OCI-LY3 (cell line): ENCODE measurements around the gene OSCAR.

Experiments used
- H2AFZ ChIP-seq: fragments of 200-600, 300-600 bp; shearing (Covaris generic); 2 replicates; pipeline ENCODE4 v1.6.0; 2014; ENCODE audit warnings: antibody characterized with exemption, low read depth, low read length
- H3K27ac ChIP-seq: fragments of 200-600, 300-600 bp; sonication (generic); 2 replicates; pipeline ENCODE4 v1.5.1; 2014; ENCODE audit warnings: mild to moderate bottlenecking, low read length, moderate library complexity, mixed read lengths
- H3K27me3 ChIP-seq: fragments of 200-600, 300-600 bp; sonication (generic); 2 replicates; pipeline ENCODE4 v1.6.1; 2014; ENCODE audit warnings: low read depth, low read length, mixed read lengths
- H3K36me3 ChIP-seq: fragments of 200-600, 300-600 bp; sonication (generic); replicated peaks from 2 replicates; pipeline ENCODE3; 2014; ENCODE audit warnings: low read depth, low read length, mixed read lengths
- H3K4me1 ChIP-seq: fragments of 300-600, 200-600 bp; sonication (generic); 2 replicates; pipeline ENCODE4 v1.6.1; 2014; ENCODE audit warnings: low read length, mixed read lengths
- H3K4me2 ChIP-seq: fragments of 200-600, 300-600 bp; sonication (generic); 2 replicates; pipeline ENCODE4 v1.6.1; 2014; ENCODE audit warnings: low read length, mixed read lengths
- H3K4me3 ChIP-seq: fragments of 300-600, 200-600 bp; sonication (generic); 2 replicates; pipeline ENCODE4 v1.5.1; 2014; ENCODE audit warnings: antibody characterized with exemption, mild to moderate bottlenecking, low read length, moderate library complexity
- H3K79me2 ChIP-seq: fragments of 300-600, 200-600 bp; shearing (Covaris generic); 2 replicates; pipeline ENCODE4 v1.6.1; 2014; ENCODE audit warnings: mild to moderate bottlenecking, low read length, mixed read lengths
- H3K9ac ChIP-seq: fragments of 300-600, 200-600 bp; shearing (Covaris generic); 2 replicates; pipeline ENCODE4 v1.6.0; 2014; ENCODE audit warnings: mild to moderate bottlenecking, low read length, moderate library complexity
- H3K9me3 ChIP-seq: fragments of 200-600, 300-600 bp; shearing (Covaris generic); 2 replicates; pipeline ENCODE4 v1.6.1; 2014; ENCODE audit warnings: low read length, mixed read lengths; ENCODE audit not compliant: insufficient read depth
- H4K20me1 ChIP-seq: fragments of 200-600, 300-600 bp; sonication (generic); 2 replicates; pipeline ENCODE4 v1.6.1; 2016; ENCODE audit warnings: low read length, mixed read lengths; ENCODE audit not compliant: insufficient read depth
- CTCF ChIP-seq: fragments of 200-600, 300-600 bp; sonication (generic); IDR thresholded peaks from 2 replicates; pipeline ENCODE4 v1.5.1; 2014; ENCODE audit warnings: antibody characterized with exemption, low read length, low read depth
- EZH2phosphoT487 ChIP-seq: fragments of 200-600 bp; shearing (Covaris generic); IDR thresholded peaks from 2 replicates; pipeline ENCODE4 v1.6.1; 2018; ENCODE audit warnings: antibody characterized with exemption, mixed run types, low read depth

The OSCAR gene

GRCh38 chr19:54100561-54100960, at the start of gene OSCAR:
TSS of gene OSCAR (minus strand) at chr19:54100803. CDS start at chr19:54100792, 11 bp downstream.
- Histone ChIP-seq H3K4me1 (peaks cover 12% of the 10 kb centered on the region), H3K9me3 (no peaks in the 10 kb centered on the region), H3K9ac (no peak within 1 kb of the TSS), H3K27me3 (no peaks in the 10 kb centered on the region), H3K4me2 (no peak within 1 kb of the TSS), H2AFZ (no peak within 1 kb of the TSS), H4K20me1 (no peaks in the 10 kb centered on the region), H3K27ac (no peak within 1 kb of the TSS), H3K79me2 (peaks cover 26% of the 10 kb centered on the region), H3K36me3 (peaks cover 3% of the 10 kb centered on the region), H3K4me3 (no peak within 1 kb of the TSS)
- TF ChIP-seq EZH2phosphoT487 (no peak), CTCF (no peak)

DNA sequence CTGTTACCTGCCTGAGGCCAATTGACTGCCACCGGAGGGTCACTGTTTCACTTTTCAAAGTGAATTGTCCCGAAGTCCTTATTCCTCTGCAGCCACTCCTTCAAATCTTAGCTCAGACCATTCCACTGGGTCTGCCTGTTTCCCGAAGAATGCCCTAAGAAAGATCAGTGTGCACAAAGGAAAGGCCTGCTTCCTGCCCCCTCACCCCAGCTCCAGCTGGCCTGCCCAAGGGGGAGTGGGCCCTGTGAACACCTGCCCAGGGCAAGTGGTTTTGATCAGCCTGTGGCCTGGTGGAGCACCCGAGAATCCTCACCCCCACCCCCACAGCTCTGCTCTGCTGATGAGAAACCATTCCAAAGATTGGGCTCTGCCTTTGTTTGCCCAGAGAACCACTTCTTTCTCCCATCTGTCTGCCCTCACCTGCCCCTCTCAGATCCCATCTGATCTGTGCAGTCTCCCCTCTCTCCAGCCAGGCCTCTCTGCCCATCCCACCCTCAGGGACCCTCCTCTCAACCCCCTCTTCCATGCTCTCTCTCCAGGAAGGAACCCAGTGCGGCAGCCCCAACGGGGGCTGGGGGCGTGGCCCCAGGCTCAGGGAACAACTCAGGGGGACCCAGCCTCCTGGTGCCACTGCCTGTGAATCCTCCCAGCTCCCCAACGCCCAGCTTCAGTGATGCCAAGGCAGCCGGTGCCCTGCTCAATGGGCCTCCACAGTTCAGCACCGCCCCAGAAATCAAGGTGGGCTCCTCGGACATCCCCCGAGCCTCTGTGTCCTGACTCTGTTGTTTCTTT, 48.6 kb upstream of the OSCAR start:
- Histone ChIP-seq H3K36me3 (peaks cover 86% of the 10 kb centered on the region), H3K4me3 (no peak overlapping the region), H4K20me1 (peaks cover 4% of the 10 kb centered on the region; the same call in 1 of the 2 replicates), H3K4me1 (no peaks in the 10 kb centered on the region), H3K27me3 (no peaks in the 10 kb centered on the region), H3K27ac (no peak overlapping the region), H3K9me3 (no peaks in the 10 kb centered on the region), H3K4me2 (no peak overlapping the region), H3K9ac (no peak overlapping the region), H3K79me2 (no peaks in the 10 kb centered on the region), H2AFZ (no peak overlapping the region)
- TF ChIP-seq CTCF = no peak

DNA sequence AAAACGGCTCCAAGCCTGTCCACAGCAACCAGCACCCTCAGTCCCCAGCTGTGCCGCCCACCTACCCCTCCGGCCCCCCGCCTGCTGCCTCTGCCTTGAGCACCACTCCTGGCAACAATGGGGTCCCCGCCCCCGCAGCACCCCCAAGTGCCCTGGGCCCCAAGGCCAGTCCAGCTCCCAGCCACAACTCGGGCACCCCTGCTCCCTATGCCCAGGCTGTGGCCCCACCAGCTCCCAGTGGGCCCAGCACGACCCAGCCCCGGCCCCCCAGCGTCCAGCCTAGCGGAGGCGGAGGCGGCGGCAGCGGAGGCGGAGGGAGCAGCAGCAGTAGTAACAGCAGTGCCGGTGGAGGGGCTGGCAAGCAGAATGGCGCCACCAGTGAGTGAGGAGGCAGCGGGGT, 47.6 kb upstream of the OSCAR start:
- no peaks in the 10 kb centered on the region for H3K4me1 ChIP-seq
- peaks cover 87% of the 10 kb centered on the region for H3K36me3 ChIP-seq
- no peaks in the 10 kb centered on the region for H3K79me2 ChIP-seq
- H4K20me1 ChIP-seq = peaks cover 4% of the 10 kb centered on the region; the same call in 1 of the 2 replicates
- H3K9ac ChIP-seq = no peak overlapping the region
- H3K27me3 ChIP-seq = no peaks in the 10 kb centered on the region
- H3K9me3 ChIP-seq = no peaks in the 10 kb centered on the region
- no peak overlapping the region for H3K4me2 ChIP-seq
- H3K27ac ChIP-seq = no peak overlapping the region
- H2AFZ ChIP-seq = no peak overlapping the region
- TF ChIP-seq EZH2phosphoT487 (no peak), CTCF (no peak)
- no peak overlapping the region for H3K4me3 ChIP-seq

- no peaks in the 10 kb centered on the region for H3K4me1 ChIP-seq
- H3K36me3 ChIP-seq = peaks cover 87% of the 10 kb centered on the region
Measured at GRCh38 chr19:54147676-54148075, 47.1 kb upstream of the OSCAR start.

More at GRCh38 chr19:54147676-54148075, 47.1 kb upstream of the OSCAR start:
- no peaks in the 10 kb centered on the region for H3K27me3 ChIP-seq
- H3K4me3 ChIP-seq = no peak overlapping the region
- no peak overlapping the region for H3K27ac ChIP-seq
- TF ChIP-seq EZH2phosphoT487 (no peak), CTCF (no peak)
- peaks cover 4% of the 10 kb centered on the region; the same call in 1 of the 2 replicates for H4K20me1 ChIP-seq
- H2AFZ ChIP-seq = no peak overlapping the region
- peaks cover 3% of the 10 kb centered on the region for H3K79me2 ChIP-seq
- H3K9ac ChIP-seq = no peak overlapping the region
- no peaks in the 10 kb centered on the region for H3K9me3 ChIP-seq
- no peak overlapping the region for H3K4me2 ChIP-seq
